HepG2 (cell line): Measurements from ENCODE around the gene NCR3LG1. TPM values are rescaled to one million over a fixed set of nuclear protein-coding genes. Genes with fewer than 3 reads are reported as not detected.

ENCODE experiments used
- ATAC-seq: fragments of 200-7000 bp; cut with Tn5 transposase; 3 replicates; pipeline ENCODE4 v1.9.1; 2020; ENCODE audit warnings: mild to moderate bottlenecking, moderate library complexity
- BruUV-seq: library from RNA; stranded (reverse); fragments of 400-500 nt; replicated peaks from 2 replicates; lab custom pipeline; 2021; lab: Mats Ljungman, UMichigan
- CTCF ChIA-PET: fragments of 300-600 bp; formaldehyde crosslinking; extraction: SDS; loops from one replicate; lab custom pipeline; 2021; ENCODE audit warnings: low total read pairs, inconsistent platforms, low intra/inter-chr PET ratio; lab: Yijun Ruan, JAX
- POLR2A ChIA-PET: fragments of 350-600 bp; sonication (Branson Sonifier 250); formaldehyde crosslinking; loops from one replicate; lab custom pipeline; 2020; ENCODE audit warnings: antibody characterized with exemption, inconsistent platforms; lab: Yijun Ruan, JAX
- DNase-seq: peaks from one replicate; pipeline ENCODE4 v3.0.0-alpha.2; 2015; ENCODE audit warnings: low spot score
- FAIRE-seq: peaks from 3 replicates; lab custom pipeline; 2011; peaks lifted over from hg19 to GRCh38; lab: Jason Lieb, UNC
- H2AFZ ChIP-seq: one replicate; pipeline ENCODE4 v1.6.1; 2011; ENCODE audit warnings: low read length, inconsistent platforms
- H3K27ac ChIP-seq: fragments of 300-600 bp; 3 replicates; pipeline ENCODE4 v1.8.0; 2011; ENCODE audit warnings: mixed run types, mild to moderate bottlenecking, mixed read lengths, low read length, inconsistent platforms; ENCODE audit not compliant: insufficient read depth; ENCODE audit errors: extremely low read length
- H3K27me3 ChIP-seq, 2 experiments: fragments of 200-600 bp in 1 of 2; 2 replicates in 1 of 2; 3 replicates in 1 of 2; pipeline versions ENCODE4 v1.6.0 to v1.8.0; 2011; ENCODE audit warnings: low read length in 2 of 2, mild to moderate bottlenecking in 2 of 2, moderate library complexity in 2 of 2, inconsistent platforms in 1 of 2; ENCODE audit not compliant: insufficient read depth in 2 of 2, control insufficient read depth in 1 of 2
- H3K36me3 ChIP-seq, 2 experiments: fragments of 200-600 bp in 1 of 2; replicated peaks in 1 of 2; 2 replicates in 1 of 2; 3 replicates in 1 of 2; pipeline versions ENCODE4 v1.5.1 to v1.8.0; 2011; ENCODE audit warnings: low read length in 2 of 2, inconsistent platforms in 1 of 2; ENCODE audit not compliant: insufficient read depth in 2 of 2, control insufficient read depth in 1 of 2
- H3K4me1 ChIP-seq: 2 replicates; pipeline ENCODE4 v1.5.1; 2012; ENCODE audit warnings: low read length, inconsistent platforms; ENCODE audit not compliant: insufficient read depth
- H3K4me2 ChIP-seq: 2 replicates; pipeline ENCODE4 v1.6.0; 2011; ENCODE audit warnings: low read depth, low read length, inconsistent platforms
- H3K4me3 ChIP-seq, 3 experiments: fragments of 200-600 bp in 1 of 3; sonication (generic), shearing (Covaris generic) in 1 of 3; replicated peaks in 1 of 3; 2 replicates each; pipeline ENCODE4 v1.5.1; 2011 to 2016; ENCODE audit warnings: low read length in 3 of 3, inconsistent platforms in 2 of 3, low read depth in 2 of 3, mild to moderate bottlenecking in 2 of 3, control low read depth in 1 of 3, mixed read lengths in 1 of 3; ENCODE audit not compliant: insufficient read depth in 1 of 3
- H3K79me2 ChIP-seq: one replicate; pipeline ENCODE4 v1.6.1; 2011; ENCODE audit warnings: low read length, inconsistent platforms; ENCODE audit not compliant: insufficient read depth
- H3K9ac ChIP-seq: 2 replicates; pipeline ENCODE4 v1.6.0; 2011; ENCODE audit warnings: mild to moderate bottlenecking, low read depth, low read length, inconsistent platforms; ENCODE audit not compliant: insufficient read depth
- H3K9me3 ChIP-seq: 2 replicates; pipeline ENCODE4 v1.5.1; 2012; ENCODE audit warnings: mild to moderate bottlenecking, low read length
- H4K20me1 ChIP-seq: 2 replicates; pipeline ENCODE4 v1.6.0; 2011; ENCODE audit warnings: inconsistent platforms, mild to moderate bottlenecking, low read length, moderate library complexity; ENCODE audit not compliant: insufficient read depth
- CEBPB ChIP-seq: IDR thresholded peaks from 2 replicates; pipeline ENCODE4 v1.6.1; 2011; ENCODE audit warnings: low read depth, low read length, improper control_type of control experiment, borderline replicate concordance
- CHD2 ChIP-seq: IDR thresholded peaks from 2 replicates; pipeline ENCODE4 v1.6.1; 2011; ENCODE audit warnings: low read depth, low read length, improper control_type of control experiment
- GPBP1L1 ChIP-seq: sonication (generic); formaldehyde crosslinking; IDR thresholded peaks from 2 replicates; pipeline ENCODE4 v1.5.0; 2020; ENCODE audit warnings: mild to moderate bottlenecking, missing genetic modification reagents
- GTF3A ChIP-seq: sonication (generic); formaldehyde crosslinking; conservative IDR thresholded peaks from 2 replicates; pipeline ENCODE4 v1.4.0; 2020; ENCODE audit warnings: mild to moderate bottlenecking, missing genetic modification reagents
- MIER2 ChIP-seq: IDR thresholded peaks from 2 replicates; pipeline ENCODE4 v1.6.1; 2016; ENCODE audit warnings: missing biosample characterization, missing genetic modification reagents
- POLR2G ChIP-seq: fragments of 200-400 bp; formaldehyde crosslinking; IDR thresholded peaks from 2 replicates; pipeline ENCODE4 v1.6.1; 2018; ENCODE audit warnings: mild to moderate bottlenecking, low read depth, low read length, moderate library complexity
- ZBTB43 ChIP-seq: sonication (generic); formaldehyde crosslinking; conservative IDR thresholded peaks from 2 replicates; pipeline ENCODE4 v1.4.0; 2020; ENCODE audit warnings: missing genetic modification reagents
- ZNF382 ChIP-seq: sonication (generic); formaldehyde crosslinking; IDR thresholded peaks from 2 replicates; pipeline ENCODE4 v1.5.0; 2020; ENCODE audit warnings: missing genetic modification reagents, mild to moderate bottlenecking, borderline replicate concordance
- ZNF556 ChIP-seq: sonication (generic); formaldehyde crosslinking; IDR thresholded peaks from 2 replicates; pipeline ENCODE4 v1.4.0; 2020; ENCODE audit warnings: mild to moderate bottlenecking, missing genetic modification reagents, borderline replicate concordance
- ZNF616 ChIP-seq: sonication (generic); formaldehyde crosslinking; IDR thresholded peaks from 2 replicates; pipeline ENCODE4 v1.5.0; 2020; ENCODE audit warnings: low read depth, mild to moderate bottlenecking, missing genetic modification reagents
- ZNF800 ChIP-seq: sonication (generic); formaldehyde crosslinking; IDR thresholded peaks from 2 replicates; pipeline ENCODE4 v1.4.0; 2020; ENCODE audit warnings: missing genetic modification reagents
- WGBS: methylation state at CpG from one replicate; pipeline ENCODE4 v1.1.6; 2017; ENCODE audit warnings: low lambda C conversion rate; 5-methylcytosine and 5-hydroxymethylcytosine counted together
- in situ Hi-C: cut with HindIII; loops from 2 replicates; pipeline ENCODE4 v1.10.0; 2017; ENCODE audit warnings: low pct_unique_long_range_greater_than_20kb; ENCODE audit not compliant: extremely low pct_ligation_motif_present
- intact Hi-C: fragments of 100-400 bp; cut with micrococcal nuclease; formaldehyde crosslinking; loops from one replicate; pipeline ENCODE4 v1.10.0; 2022; ENCODE audit not compliant: unreplicated experiment
- polyA plus RNA-seq, 8 experiments: library from polyadenylated mRNA; depleted of rRNA in 3 of 8; stranded (reverse) in 7 of 8; unstranded in 1 of 8; fragments of >200 nt; fragmentation: Illumina TruSeq in 4 of 8; extraction: Trizol in 4 of 8; gene quantifications; 2 replicates each; pipeline versions ENCODE4 v1.2.1 to v1.2.3, GENCODE V29; 2011 to 2016; ENCODE audit warnings: low read depth in 4 of 8, missing spikeins in 1 of 8, mixed read lengths in 1 of 8; ENCODE audit not compliant: insufficient read depth in 1 of 8
- total RNA-seq, 5 experiments: library from RNA; depleted of rRNA; stranded (reverse); fragments of >200 nt; fragmentation: Illumina TruSeq; extraction: Trizol; gene quantifications; 2 replicates each; pipeline ENCODE4 v1.2.3, GENCODE V29; 2016; ENCODE audit warnings: low read depth in 1 of 5
- TF ChIP-seq, protein P1 (sequence below): sonication (generic); formaldehyde crosslinking; IDR thresholded peaks from 2 replicates; pipeline ENCODE4; 2020; ENCODE audit warnings: missing genetic modification reagents, mild to moderate bottlenecking, borderline replicate concordance
- TF ChIP-seq, protein P2 (sequence below): sonication (generic); formaldehyde crosslinking; IDR thresholded peaks from 2 replicates; pipeline ENCODE4 v1.5.0; 2020; ENCODE audit warnings: missing genetic modification reagents
- TF ChIP-seq, protein P3 (sequence below): sonication (generic); formaldehyde crosslinking; IDR thresholded peaks from 2 replicates; pipeline ENCODE4 v1.4.0; 2020; ENCODE audit warnings: missing genetic modification reagents

Gene NCR3LG1
- total and polyA plus RNA-seq, 2 of the 13 experiments (the other 11 are each of a cell fraction or from before 2014, with no cell fraction given) = 16.1 to 25.1 TPM

GRCh38 chr11:17408026-17408425, 56.4 kb downstream of the NCR3LG1 start (continued):
- no peak for TF ChIP-seq ZBTB43 (CRISPR knock-in tag)
- TF ChIP-seq, all 625 proteins: peak for 0

- WGBS = 55% methylated on average over 2 of the region's 7 CpGs
- in situ Hi-C loops (no loop called here), intact Hi-C loops (no loop called here)
- Histone ChIP-seq H3K9me3 (no peaks in the 10 kb centered on the region), H3K36me3 (no peaks in the 10 kb centered on the region), H3K4me2 (no peak overlapping the region), H3K79me2 (no peaks in the 10 kb centered on the region), H3K27ac (no peak overlapping the region), H3K4me1 (peaks cover 23% of the 10 kb centered on the region), H4K20me1 (no peaks in the 10 kb centered on the region), H3K27me3 (no peaks in the 10 kb centered on the region), H2AFZ (no peak overlapping the region), H3K9ac (no peak overlapping the region), H3K4me3 (no peak overlapping the region)
- no peak for FAIRE-seq
- ChIA-PET CTCF (no interaction called here), POLR2A (no interaction called here)
- no peak for ATAC-seq
- no peak for DNase-seq
- no TSS peak for BruUV-seq
- TF ChIP-seq GPBP1L1 (no peak), ZNF556 (CRISPR knock-in tag) (no peak), POLR2G (no peak), GTF3A (CRISPR knock-in tag) (no peak), CEBPB (no peak), ZNF800 (CRISPR knock-in tag) (no peak), MIER2 (CRISPR knock-in tag) (no peak), ZNF616 (no peak), ZNF382 (CRISPR knock-in tag) (no peak), CHD2 (no peak)
- TF ChIP-seq, protein P1, sequence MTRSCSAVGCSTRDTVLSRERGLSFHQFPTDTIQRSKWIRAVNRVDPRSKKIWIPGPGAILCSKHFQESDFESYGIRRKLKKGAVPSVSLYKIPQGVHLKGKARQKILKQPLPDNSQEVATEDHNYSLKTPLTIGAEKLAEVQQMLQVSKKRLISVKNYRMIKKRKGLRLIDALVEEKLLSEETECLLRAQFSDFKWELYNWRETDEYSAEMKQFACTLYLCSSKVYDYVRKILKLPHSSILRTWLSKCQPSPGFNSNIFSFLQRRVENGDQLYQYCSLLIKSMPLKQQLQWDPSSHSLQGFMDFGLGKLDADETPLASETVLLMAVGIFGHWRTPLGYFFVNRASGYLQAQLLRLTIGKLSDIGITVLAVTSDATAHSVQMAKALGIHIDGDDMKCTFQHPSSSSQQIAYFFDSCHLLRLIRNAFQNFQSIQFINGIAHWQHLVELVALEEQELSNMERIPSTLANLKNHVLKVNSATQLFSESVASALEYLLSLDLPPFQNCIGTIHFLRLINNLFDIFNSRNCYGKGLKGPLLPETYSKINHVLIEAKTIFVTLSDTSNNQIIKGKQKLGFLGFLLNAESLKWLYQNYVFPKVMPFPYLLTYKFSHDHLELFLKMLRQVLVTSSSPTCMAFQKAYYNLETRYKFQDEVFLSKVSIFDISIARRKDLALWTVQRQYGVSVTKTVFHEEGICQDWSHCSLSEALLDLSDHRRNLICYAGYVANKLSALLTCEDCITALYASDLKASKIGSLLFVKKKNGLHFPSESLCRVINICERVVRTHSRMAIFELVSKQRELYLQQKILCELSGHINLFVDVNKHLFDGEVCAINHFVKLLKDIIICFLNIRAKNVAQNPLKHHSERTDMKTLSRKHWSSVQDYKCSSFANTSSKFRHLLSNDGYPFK (CRISPR knock-in tag) = no peak
- TF ChIP-seq, protein P2, sequence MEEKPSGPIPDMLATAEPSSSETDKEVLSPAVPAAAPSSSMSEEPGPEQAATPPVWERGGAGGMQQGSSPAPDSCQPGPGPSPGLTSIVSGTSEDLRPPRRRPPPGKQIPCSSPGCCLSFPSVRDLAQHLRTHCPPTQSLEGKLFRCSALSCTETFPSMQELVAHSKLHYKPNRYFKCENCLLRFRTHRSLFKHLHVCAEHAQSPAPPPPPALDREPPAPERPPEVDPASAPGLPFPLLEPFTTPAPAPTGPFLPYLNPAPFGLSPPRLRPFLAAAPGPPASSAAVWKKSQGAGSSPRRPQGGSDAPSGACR (CRISPR knock-in tag) = no peak
- TF ChIP-seq, protein P3, sequence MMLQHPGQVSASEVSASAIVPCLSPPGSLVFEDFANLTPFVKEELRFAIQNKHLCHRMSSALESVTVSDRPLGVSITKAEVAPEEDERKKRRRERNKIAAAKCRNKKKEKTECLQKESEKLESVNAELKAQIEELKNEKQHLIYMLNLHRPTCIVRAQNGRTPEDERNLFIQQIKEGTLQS (CRISPR knock-in tag) = no peak
Observed at GRCh38 chr11:17408641-17409040, 57.0 kb downstream of the NCR3LG1 start.
